GM19397 (cell line): ENCODE data around the gene CPSF4L.
A peak's percentile ranks its signal among the peaks of the same experiment; 100 is the strongest.

Experiments
- ATAC-seq: cut with Tn5 transposase; IDR thresholded peaks from one replicate; pipeline ENCODE4 v1.9.1; 2021; ENCODE audit warnings: mild to moderate bottlenecking, moderate library complexity; ENCODE audit not compliant: unreplicated experiment

The CPSF4L gene

DNA sequence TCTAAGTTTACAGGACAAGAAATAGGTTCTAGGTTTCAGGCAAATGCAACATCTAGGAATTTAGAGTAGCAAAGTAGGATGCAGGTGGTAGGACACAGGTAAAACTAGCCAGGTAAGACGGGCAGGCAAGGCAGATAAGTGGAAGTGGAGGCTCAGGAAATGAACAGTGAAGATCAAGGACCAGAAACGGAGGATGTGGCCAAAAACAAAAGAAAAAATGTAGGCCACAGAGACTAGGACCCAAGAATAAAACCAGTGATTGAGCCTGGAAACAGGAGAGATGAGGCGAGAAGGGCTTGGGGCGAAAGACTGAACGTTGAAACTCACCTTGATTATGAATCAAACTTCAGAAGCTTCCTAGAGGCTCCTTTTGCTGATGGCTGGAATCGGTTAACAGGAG, 24.0 kb downstream of the CPSF4L start:
- no peak for ATAC-seq

- no peak for ATAC-seq
Measured at GRCh38 chr17:73234736-73235135, 26.9 kb downstream of the CPSF4L start.

DNA sequence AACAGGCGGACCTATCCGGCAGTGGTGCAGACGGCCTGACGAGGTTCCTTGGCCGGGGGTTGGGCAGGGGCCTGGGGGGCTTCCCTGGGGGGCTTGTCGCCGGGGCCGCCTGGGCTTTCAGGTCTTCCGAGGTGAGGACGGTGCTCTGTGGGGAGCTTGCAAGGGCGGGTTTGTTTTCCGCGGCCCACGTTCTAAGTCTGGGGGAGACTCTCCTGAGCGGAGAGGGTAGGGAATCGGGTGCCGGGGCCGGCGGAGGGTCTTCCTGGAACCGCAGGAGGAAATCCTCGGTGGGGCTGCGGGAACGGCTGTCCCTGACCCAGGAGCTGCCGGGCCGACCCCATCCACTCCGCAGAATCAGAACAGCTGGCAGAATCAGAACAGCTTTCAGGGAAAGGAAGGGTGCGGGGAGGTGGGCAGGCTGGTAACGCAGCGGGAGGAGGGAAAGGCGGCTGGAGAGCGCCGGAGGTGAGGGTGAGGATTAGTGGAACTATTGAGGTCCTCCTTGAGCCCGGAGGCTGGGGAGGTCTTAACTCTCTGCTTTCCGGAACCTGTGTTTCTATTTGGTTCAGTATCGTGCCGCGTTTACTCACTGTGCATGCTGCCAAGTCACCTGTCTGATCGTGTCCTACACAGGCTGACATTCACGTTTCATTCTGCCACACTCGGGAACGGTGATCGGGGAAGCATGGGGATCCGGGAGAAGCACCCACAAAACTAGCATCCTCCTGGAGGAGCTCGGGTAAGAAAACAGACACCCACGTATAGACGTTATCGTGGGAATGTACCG, 28.9 kb downstream of the CPSF4L start:
- ATAC-seq: peak; percentile 26

- peak; percentile 86 for ATAC-seq
Measured at GRCh38 chr17:73231841-73232586, 29.7 kb downstream of the CPSF4L start.

DNA sequence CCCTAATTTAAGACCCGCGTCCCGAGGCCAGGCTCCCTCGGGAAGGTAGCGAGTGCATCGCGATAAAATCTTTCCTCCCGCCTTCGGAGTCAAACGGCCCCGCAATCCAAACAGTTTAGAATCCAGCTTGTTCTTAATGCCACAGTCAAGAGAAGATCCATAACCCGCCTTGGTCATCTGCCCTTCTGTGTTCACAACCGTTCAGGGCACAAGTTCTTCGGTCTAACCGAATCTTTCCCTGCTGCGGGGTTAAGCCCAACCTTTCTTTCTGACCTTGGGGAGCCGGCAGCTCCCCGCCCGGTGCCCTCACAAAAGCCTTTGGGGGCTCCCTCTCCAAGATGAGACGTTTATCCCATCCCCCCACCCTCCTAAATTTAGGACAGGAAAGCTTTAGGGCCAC, 30.3 kb downstream of the CPSF4L start:
- ATAC-seq: no peak

- ATAC-seq: no peak
Measured at GRCh38 chr17:73230088-73230487, 31.6 kb downstream of the CPSF4L start.

DNA sequence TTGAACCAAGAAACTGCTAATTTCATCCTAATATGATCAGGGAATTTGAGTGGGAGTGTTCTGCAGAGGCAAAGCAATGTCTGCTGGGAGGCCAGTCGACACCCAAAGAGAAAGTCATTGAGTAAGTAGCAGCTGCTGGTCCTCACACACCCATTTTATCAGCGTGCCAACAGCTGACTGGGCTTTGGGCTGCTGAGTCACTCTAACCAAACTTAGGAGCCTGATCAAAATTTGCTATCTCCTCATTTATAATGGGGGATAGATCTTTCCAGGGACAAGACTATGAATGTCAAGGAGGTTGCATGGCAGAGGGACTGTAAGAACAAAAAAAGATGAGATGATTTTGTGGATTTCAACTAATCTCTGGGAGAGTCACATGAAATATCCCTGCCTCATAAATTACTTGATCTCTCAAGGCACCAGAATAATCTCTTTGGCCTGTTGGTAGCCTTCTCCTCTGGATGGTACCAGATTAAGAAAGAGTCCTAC, 32.9 kb downstream of the CPSF4L start:
- no peak for ATAC-seq

DNA sequence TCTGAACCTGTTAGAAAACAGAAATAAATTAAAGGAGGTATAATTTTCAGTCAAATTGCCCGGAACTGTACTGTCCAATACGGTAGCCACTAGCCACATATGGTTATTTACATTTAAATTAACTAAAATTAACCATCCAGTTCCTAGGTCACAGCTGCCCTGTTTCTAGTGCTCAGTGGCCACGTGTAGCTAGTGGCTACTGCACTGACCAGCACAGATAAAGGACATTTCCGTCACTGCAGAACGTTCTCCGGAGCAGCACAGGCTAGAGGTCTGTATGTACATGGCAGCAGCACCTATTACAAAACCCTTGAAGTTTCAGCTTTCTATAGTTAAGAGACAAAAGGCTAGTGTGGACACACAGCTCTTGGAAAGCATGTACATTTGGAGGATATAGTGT, 33.7 kb downstream of the CPSF4L start:
- no peak for ATAC-seq

- ATAC-seq: no peak
Measured at GRCh38 chr17:73227379-73227778, 34.3 kb downstream of the CPSF4L start.

GRCh38 chr17:73226556-73227172, 35.0 kb downstream of the CPSF4L start:
- ATAC-seq: no peak

- no peak for ATAC-seq
Measured at GRCh38 chr17:73224663-73225305, 36.9 kb downstream of the CPSF4L start.

DNA sequence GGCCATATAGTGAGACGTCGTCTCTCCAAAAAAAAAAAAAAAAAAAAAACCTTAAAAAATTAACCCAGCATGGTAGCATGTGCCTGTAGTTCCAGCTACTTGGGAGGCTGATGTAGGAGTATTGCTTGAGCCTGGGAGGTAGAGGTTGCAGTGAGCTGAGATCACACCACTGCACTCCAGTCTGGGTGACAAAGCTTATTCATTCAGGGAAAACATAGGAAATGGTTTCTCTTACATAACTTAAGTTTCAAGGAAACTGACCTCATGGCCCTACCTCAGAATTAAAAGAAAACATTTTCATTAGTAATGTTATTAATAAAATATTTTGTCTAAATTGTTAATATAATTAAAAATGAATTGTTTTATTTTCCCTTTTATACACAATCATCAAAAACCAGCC, 37.4 kb downstream of the CPSF4L start:
- ATAC-seq: no peak

DNA sequence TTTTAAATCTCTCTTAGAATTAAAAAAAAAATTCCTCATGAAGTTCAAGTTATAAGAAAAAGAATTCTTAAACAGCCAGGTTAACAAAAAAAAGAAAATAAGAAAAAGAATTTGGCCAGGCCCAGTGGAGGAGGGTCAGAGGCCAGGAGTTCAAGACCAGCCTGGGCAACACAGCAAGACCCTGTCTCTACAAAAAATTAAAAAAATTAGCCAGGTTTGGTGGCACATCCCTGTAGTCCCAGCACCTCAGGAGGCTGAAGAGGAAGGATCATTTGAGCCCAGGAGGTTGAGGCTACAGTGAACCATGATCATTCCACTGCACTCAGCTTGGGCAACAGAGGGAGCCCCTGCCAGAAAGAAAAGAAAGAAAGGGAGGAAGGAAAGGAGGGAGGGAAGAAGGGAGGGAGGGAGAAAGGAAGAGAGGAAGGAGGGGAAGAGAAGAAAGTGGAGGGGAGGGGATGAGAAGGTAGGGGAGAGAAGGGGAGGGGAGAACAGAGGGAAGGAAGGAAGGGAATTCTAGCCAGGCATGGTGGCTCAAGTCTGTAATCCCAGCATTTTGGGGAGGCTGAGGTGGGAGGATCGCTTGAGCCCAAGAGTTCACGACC, 38.0 kb downstream of the CPSF4L start:
- no peak for ATAC-seq

DNA sequence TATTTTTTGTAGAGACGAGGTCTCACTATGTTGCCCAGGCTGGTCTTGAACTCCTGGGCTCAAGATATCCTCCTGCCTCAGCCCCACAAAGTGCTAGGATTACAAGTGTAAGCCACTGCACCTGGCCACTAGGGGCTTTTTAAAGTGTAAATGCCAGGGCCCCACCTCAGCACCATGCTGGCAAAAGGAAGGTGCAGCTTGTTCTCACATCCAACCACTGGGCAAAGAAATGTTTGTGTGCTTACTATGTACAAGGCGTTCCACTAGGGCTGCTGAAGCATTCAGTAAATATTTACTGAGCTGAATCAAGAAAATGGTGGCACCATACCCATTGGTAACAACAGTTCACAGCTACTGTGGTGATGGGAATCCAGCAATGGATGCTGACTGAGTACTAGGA, 46.2 kb downstream of the CPSF4L start:
- ATAC-seq: no peak

- ATAC-seq: no peak
Measured at GRCh38 chr17:73214851-73215250, 46.8 kb downstream of the CPSF4L start.

- ATAC-seq: no peak
Measured at GRCh38 chr17:73214008-73214407, 47.7 kb downstream of the CPSF4L start.

DNA sequence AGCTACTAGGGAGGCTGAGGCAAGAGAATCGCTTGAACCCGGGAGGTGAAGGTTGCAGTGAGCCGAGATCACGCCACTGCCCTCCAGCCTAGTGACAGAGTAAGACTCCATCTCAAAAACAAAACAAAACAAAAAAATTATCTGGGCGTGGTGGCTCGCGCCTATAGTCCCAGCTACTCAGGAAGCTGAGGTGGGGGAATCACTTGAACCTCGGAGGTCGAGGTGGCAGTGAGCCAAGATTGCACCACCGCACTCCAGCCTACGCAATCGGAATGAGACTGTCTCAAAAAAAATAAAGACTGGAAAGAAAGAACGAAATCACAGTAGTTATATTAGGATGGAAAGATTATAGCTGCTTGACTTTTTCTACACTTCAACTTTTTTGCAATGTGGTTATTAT, 49.9 kb downstream of the CPSF4L start:
- ATAC-seq: no peak

GRCh38 chr17:73210002-73210678, 51.5 kb downstream of the CPSF4L start:
- ATAC-seq: no peak

GRCh38 chr17:73209436-73209835, 52.2 kb downstream of the CPSF4L start:
- ATAC-seq: no peak

- no peak for ATAC-seq
Measured at GRCh38 chr17:73208139-73208827, 53.4 kb downstream of the CPSF4L start.
